GM18505 (cell line): ENCODE data around the gene FOXG1.

Experiments
- ATAC-seq: cut with Tn5 transposase; IDR thresholded peaks from one replicate; pipeline ENCODE4 v1.9.1; 2021; ENCODE audit not compliant: unreplicated experiment
- POLR2A ChIP-seq: IDR thresholded peaks from 4 replicates; pipeline ENCODE4 v1.6.1; 2011; ENCODE audit warnings: borderline replicate concordance; ENCODE audit not compliant: insufficient read depth, insufficient read length; ENCODE audit errors: extremely low read depth

The FOXG1 gene

DNA sequence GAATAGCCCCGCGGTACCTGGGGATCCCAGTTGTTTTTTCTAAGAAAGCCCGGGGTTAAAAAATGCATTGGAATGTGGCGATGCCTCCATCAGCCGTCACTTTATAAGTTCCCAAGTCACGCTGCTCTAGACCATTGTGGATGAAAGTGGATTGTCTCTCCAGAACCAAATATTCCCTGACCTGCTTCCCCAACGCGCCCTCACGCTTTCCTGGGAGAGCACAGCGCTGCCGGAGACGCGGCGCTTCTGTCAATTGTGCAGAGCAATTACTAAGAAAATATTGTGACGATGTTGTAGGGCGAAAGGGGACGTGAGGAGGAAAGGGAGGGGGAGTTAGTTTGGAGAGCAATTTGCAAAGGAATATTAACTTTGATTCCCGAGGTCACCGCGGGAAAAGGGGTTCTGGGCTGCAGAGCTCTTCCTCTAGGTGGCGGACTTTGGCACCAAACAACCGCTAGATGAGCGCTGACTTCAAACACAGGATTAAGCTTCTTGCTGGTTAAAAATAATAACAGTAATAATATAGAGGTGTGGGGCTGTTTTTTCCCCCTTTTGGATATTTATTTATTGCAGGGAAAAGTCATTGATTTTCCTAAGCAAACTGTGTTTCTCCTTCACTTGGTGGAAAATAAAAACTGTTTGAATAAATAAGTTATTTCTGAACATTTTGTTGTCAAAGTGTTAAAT is 9.6 kb upstream of the FOXG1 start:
- peak; percentile 65 for ATAC-seq
- TF ChIP-seq POLR2A = no peak

GRCh38 chr14:28757786-28758185 is 8.8 kb upstream of the FOXG1 start:
- TF ChIP-seq POLR2A = no peak
- no peak for ATAC-seq

GRCh38 chr14:28758253-28758884 is 8.2 kb upstream of the FOXG1 start:
- no peak for TF ChIP-seq POLR2A
- ATAC-seq = no peak

DNA sequence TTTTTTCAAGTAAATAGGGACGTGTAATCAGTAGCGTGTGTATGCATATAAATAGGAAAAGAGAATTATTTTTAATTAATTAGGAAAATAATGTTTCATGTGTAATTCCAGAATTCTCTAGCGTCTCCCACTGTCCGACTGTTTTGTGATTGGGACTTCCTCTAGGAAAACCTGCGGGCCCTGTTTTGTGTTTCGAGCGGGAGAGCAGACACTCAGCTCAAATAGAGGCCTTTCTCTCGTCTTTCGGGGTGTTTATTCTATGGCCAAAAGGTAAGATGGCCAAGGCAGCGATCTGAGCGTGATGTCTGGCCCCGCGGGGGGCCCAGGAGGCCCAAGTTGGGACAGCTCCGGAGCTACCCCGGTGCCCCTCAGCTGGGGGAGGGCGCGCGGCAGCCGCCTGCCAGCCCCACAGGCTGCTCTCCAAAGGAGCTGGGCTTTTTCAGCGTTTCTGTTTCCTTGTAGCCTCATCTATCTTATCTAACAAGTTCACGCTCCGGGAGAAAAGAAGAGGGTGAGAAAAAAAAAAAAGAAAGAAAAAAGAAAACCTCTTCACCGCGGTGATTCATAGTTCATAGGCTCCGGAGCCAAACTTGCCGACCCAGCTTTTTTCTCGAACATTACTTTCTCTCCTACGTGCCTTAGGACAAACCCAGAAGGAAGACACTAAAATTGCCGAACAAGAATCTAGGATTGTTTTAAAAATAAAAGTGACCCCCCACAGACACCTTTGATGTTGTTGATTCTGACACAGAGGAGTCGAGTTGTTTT is 7.5 kb upstream of the FOXG1 start:
- TF ChIP-seq POLR2A = no peak
- no peak for ATAC-seq

DNA sequence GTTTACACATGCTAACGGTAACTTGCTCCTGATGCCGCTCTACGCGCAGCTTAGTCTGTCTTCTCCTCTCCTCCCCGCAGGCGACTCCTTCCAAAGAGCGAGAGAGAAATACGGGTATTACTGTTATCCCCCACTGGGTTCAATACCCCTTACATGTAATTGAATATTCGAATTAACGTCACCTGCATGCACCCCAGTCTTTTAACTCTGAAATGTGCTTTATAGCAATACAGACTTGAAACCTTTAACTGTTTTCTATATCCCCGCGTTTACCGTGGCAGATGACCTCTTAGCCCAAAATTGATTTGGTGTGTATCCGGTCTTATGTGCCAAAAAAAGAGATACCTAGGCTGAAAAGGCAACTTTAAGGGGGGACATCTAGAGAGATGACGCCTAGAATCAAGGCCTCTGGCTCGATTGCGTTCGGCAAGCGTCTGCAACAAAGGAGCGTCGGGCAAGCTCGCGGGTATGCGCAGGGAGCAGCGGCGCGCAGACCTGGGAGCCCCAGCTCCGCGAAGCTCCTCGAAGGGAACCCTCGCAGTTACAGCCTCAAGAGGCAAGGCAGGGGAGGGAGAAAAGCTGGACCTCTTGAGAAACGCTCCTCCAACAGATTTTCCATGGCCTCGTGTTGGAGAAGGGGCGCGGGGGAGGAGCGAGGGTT is 6.8 kb upstream of the FOXG1 start:
- TF ChIP-seq POLR2A = no peak
- no peak for ATAC-seq

- ATAC-seq = no peak
- no peak for TF ChIP-seq POLR2A
Observed at GRCh38 chr14:28760431-28760996, 6.1 kb upstream of the FOXG1 start.

DNA sequence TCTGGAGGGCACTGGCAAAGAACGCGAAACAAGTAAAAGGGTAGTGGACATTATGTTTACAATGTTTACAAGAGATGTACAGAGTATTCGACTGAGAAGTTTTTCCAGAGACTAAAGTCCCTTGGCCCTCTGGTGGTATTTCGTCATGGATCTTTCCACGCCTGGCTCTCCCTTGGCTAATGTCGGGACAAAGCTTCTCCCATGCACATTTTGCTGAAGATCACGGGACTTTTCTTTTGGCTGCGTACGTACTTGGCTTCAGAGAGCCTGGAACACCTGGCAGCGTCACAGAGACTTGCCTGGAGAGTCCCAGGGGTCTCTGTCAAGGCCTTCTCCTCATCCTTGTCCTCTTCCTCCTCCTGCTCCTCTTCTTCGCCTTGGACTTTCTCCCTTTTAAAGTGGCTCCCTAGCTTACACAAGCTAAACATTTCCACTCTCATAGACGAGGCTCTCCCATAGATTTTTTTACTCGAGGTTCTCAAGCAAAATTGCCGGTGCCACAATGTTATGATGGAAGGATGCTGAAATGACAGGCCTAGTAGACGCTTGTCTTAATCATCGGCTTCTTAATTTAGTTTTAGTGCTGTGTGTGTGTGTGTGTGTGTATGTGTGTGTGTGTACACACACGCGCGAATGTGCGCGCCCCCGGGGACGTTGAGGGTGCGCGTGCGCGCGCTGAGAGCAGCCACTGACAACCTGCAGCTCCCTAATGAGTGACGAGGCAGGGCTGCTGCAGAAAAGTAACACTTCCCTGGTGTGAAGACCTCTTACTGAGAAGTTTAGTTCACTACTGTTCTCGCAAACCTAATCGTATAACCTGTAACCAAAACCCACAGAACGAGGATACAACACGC is 4.9 kb upstream of the FOXG1 start:
- no peak for ATAC-seq
- no peak for TF ChIP-seq POLR2A

- TF ChIP-seq POLR2A = no peak
- ATAC-seq = no peak
Observed at GRCh38 chr14:28762303-28762954, 4.2 kb upstream of the FOXG1 start.

GRCh38 chr14:28762955-28763326 is 3.6 kb upstream of the FOXG1 start:
- ATAC-seq = no peak
- no peak for TF ChIP-seq POLR2A

DNA sequence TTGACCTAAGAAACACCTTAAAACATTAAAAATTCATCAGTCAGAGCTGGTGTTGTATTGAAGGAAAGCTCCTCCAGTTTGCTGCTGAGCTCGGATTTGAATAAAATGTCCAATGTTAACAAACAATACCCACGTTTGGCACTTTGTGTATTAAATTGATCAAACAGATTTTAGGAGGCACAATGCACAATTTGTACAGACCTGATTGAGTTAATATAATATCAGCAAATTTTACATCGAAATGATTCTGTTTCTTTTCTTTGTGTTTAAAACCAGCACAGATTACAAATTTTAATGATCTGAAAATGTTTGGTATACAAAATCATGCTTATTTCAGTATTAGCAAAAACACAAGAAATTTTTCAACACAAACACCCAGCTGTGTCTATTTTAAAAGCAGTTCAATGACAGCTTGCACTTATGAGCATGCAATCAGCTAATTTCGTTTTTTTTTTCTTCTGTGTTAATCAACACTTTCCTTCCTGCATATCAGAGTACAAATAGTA is 2.8 kb upstream of the FOXG1 start:
- no peak for TF ChIP-seq POLR2A
- ATAC-seq = no peak

DNA sequence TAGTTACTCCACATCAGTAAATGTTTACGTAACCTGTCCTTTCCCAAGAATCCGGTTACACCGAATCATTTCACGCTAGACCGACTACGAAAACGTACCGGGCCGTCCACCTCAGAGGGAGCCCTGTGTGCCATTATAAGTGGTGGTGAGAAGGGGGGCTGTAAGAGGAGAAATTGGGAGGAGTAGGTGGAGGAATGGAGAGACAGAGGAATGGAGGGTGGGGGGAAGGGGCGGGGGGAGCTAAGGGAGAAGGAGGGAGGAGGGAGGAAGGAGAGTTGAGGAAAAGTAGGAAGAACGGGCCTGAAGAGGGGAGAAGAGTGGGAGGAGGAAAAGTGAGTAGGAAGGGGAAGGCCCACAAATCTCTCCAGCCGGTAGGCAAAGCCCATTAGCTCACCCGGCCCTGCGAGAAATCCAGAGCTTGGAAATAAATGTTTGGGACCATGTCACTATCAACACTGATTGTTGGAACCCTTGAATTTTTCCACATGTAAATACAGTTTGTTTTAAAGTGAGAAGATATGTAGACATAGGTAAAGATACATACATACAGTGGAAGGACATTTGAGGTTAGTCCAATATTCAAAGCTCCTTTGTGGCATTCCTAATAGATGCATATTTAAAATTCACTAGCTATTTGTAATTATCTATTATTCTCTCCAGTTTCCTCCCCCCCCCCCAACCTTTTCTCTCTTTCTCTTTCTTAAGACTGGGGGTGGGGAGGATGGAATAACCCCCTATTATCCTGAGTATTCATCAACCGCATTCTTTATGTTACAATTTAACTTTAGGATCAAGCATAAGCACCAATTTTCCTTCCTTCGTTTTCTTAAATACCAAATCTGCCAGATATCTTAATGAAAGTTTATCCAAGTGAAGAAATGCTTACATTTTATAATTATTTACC is 2.1 kb upstream of the FOXG1 start:
- ATAC-seq = no peak
- TF ChIP-seq POLR2A = no peak
